Effector memory CD8-positive, alpha-beta T cell (primary cell): ENCODE data around the gene SRRT.
"Not testable (repeated sequence)": the region's sequence is repeated elsewhere in the genome, so short reads cannot be mapped to it uniquely, and the experiment has no call there.

ENCODE experiments used
- ATAC-seq: fragments of 150-1000 bp; cut with Tn5 transposase; replicated peaks from 2 replicates; pipeline ENCODE4 v1.10.0; 2021; ENCODE audit warnings: mild to moderate bottlenecking, moderate library complexity
- DNase-seq, 3 experiments: peaks; one replicate each; pipeline ENCODE4 v3.0.0; 2021
- H3K27ac Mint-ChIP-seq, 2 donors: one replicate each; pipeline ENCODE4 v1.8.0; 2022; ENCODE audit warnings: mild to moderate bottlenecking in 2 of 2, mixed read lengths in 2 of 2, moderate library complexity in 2 of 2
- H3K27me3 Mint-ChIP-seq, 2 donors: one replicate each; pipeline ENCODE4 v1.8.0; 2022; ENCODE audit warnings: mixed read lengths in 2 of 2
- H3K36me3 Mint-ChIP-seq: one replicate; pipeline ENCODE4 v1.8.0; 2022; ENCODE audit warnings: mild to moderate bottlenecking, moderate library complexity, mixed read lengths; ENCODE audit not compliant: insufficient read depth
- H3K4me1 Mint-ChIP-seq, 2 donors: one replicate each; pipeline ENCODE4 v1.8.0; 2022; ENCODE audit warnings: low read depth in 2 of 2, mixed read lengths in 2 of 2
- H3K4me3 Mint-ChIP-seq, 2 donors: one replicate each; pipeline ENCODE4 v1.8.0; 2022; ENCODE audit warnings: mild to moderate bottlenecking in 2 of 2, mixed read lengths in 2 of 2, moderate library complexity in 2 of 2
- H3K9me3 Mint-ChIP-seq, 2 donors: one replicate each; pipeline ENCODE4 v1.8.0; 2022; ENCODE audit warnings: mixed read lengths in 2 of 2

Gene SRRT

GRCh38 chr7:100933734-100934133 is 58.8 kb downstream of the SRRT start:
- no peak for ATAC-seq
- H3K36me3 Mint-ChIP-seq = no peaks in the 10 kb centered on the region
- H3K9me3 Mint-ChIP-seq = no peaks in the 10 kb centered on the region

DNA sequence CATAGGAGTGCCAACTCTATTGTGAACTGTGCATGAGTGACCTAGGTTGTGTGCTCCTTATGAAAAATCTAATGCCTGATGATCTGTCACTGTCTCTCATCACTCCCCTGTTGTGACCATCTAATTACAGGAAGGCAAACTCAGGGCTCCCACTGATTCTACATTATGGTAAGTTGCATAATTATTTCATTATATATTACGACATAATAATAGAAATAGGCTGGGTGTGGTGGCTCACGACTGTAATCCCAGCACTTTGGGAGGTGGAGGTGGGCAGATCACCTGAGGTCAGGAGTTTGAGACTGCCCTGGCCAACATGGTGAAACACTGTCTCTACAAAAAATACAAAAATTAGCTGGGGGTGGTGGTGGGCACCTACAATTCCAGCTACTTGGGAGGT is 60.5 kb downstream of the SRRT start:
- H3K36me3 Mint-ChIP-seq, H3K4me3 Mint-ChIP-seq, H3K9me3 Mint-ChIP-seq, H3K4me1 Mint-ChIP-seq, H3K27ac Mint-ChIP-seq, ATAC-seq, DNase-seq: not testable (repeated sequence)
- H3K27me3 Mint-ChIP-seq = peaks cover 32 to 39% of the 10 kb centered on the region in 2 donors

More at GRCh38 chr7:100933734-100934133, 58.8 kb downstream of the SRRT start:
- Mint-ChIP-seq H3K4me1 (peaks cover 0 to 4% of the 10 kb centered on the region in 2 donors), H3K4me3 (no peak overlapping the region), H3K27me3 (peaks cover 32 to 34% of the 10 kb centered on the region in 2 donors), H3K27ac (no peak overlapping the region)
- no peak for DNase-seq

GRCh38 chr7:100936167-100936566 is 61.3 kb downstream of the SRRT start:
- H3K4me1 Mint-ChIP-seq, H3K36me3 Mint-ChIP-seq, ATAC-seq, DNase-seq, H3K9me3 Mint-ChIP-seq, H3K4me3 Mint-ChIP-seq, H3K27ac Mint-ChIP-seq: not testable (repeated sequence)
- H3K27me3 Mint-ChIP-seq = peaks cover 28 to 38% of the 10 kb centered on the region in 2 donors
